ENCODE results near the gene PIP5K1C. TPM values are rescaled to one million over a fixed set of nuclear protein-coding genes. Genes with fewer than 3 reads are reported as not detected.
"Not testable (repeated sequence)": the region's sequence is repeated elsewhere in the genome, so short reads cannot be mapped to it uniquely, and the experiment has no call there.

The PIP5K1C gene
- total RNA-seq, 1 experiment from 2014 or later = 26.9 TPM

GRCh38 chr19:3585301-3586126 is 114.8 kb downstream of the PIP5K1C start, which contains the start of gene GIPC3 (continued):
- no peak for TF ChIP-seq MAX (IDR thresholded peaks at IDR 0.05)

GRCh38 chr19:3584036-3584802 is 116.0 kb downstream of the PIP5K1C start:
- H3K27me3 ChIP-seq (ENCODE audit: insufficient read depth, low read length); ATAC-seq: not testable (repeated sequence)
- RAD21 ChIA-PET (ENCODE audit: low non-redundant PET in 1 of 2, low total read pairs in 2 of 2, uncharacterized antibody in 2 of 2, unreplicated experiment in 2 of 2) = interaction anchor here in 1 of 2 experiments (0.7 kb wide), 1 partner anchor 16 kb away, joined by 3 read pairs; no protein-coding TSS in a partner anchor

GRCh38 chr19:3581792-3582191 is 118.5 kb downstream of the PIP5K1C start:
- POLR2A ChIA-PET; DNase-seq (ENCODE audit: low read depth, low spot score); H3K36me3 ChIP-seq (ENCODE audit: control insufficient read depth in 1 of 2, insufficient read depth in 2 of 2, low read length in 2 of 2); ATAC-seq; intact Hi-C loops (cut with micrococcal nuclease); H4K20me1 ChIP-seq (ENCODE audit: insufficient read depth); H3K4me3 ChIP-seq (replicated peaks in 1 of 2; ENCODE audit: low read depth in 1 of 2, low read length in 2 of 2); H3K27ac ChIP-seq (ENCODE audit: low read depth, low read length); H3K4me2 ChIP-seq (ENCODE audit: low read length); BruUV-seq (replicated peaks); H3K9ac ChIP-seq (ENCODE audit: low read length); CTCF ChIA-PET; H3K27me3 ChIP-seq (ENCODE audit: insufficient read depth, low read length); H3K9me2 ChIP-seq (ENCODE audit: insufficient read depth); H3K9me3 ChIP-seq (ENCODE audit: control insufficient read depth in 1 of 2, insufficient read depth in 1 of 2, low read depth in 1 of 2, low read length in 2 of 2); RAD21 ChIA-PET (ENCODE audit: low non-redundant PET in 1 of 2, low total read pairs in 2 of 2, uncharacterized antibody in 2 of 2, unreplicated experiment in 2 of 2); H2AFZ ChIP-seq (ENCODE audit: low read depth, low read length, poor library complexity, severe bottlenecking); H3K79me2 ChIP-seq (ENCODE audit: insufficient read depth, low read length): not testable (repeated sequence)
- H3K4me1 ChIP-seq (ENCODE audit: control insufficient read depth in 1 of 2, insufficient read depth in 2 of 2, low read length in 2 of 2) = peaks cover 5 to 40% of the 10 kb centered on the region in 2 experiments

More at GRCh38 chr19:3584036-3584802, 116.0 kb downstream of the PIP5K1C start:
- H3K36me3 ChIP-seq (ENCODE audit: control insufficient read depth in 1 of 2, insufficient read depth in 2 of 2, low read length in 2 of 2); CTCF ChIA-PET; H3K4me2 ChIP-seq (ENCODE audit: low read length); H3K9me2 ChIP-seq (ENCODE audit: insufficient read depth); H3K4me3 ChIP-seq (replicated peaks in 1 of 2; ENCODE audit: low read depth in 1 of 2, low read length in 2 of 2); H3K9me3 ChIP-seq (ENCODE audit: control insufficient read depth in 1 of 2, insufficient read depth in 1 of 2, low read depth in 1 of 2, low read length in 2 of 2); H3K79me2 ChIP-seq (ENCODE audit: insufficient read depth, low read length); H3K9ac ChIP-seq (ENCODE audit: low read length); DNase-seq (ENCODE audit: low read depth, low spot score); H4K20me1 ChIP-seq (ENCODE audit: insufficient read depth); H2AFZ ChIP-seq (ENCODE audit: low read depth, low read length, poor library complexity, severe bottlenecking); H3K27ac ChIP-seq (ENCODE audit: low read depth, low read length); intact Hi-C loops (cut with micrococcal nuclease); BruUV-seq (replicated peaks): not testable (repeated sequence)
- H3K4me1 ChIP-seq (ENCODE audit: control insufficient read depth in 1 of 2, insufficient read depth in 2 of 2, low read length in 2 of 2) = peaks cover 5 to 26% of the 10 kb centered on the region in 2 experiments
- POLR2A ChIA-PET = interaction anchor here (0.7 kb wide), 1 partner anchor 123 kb away, joined by 4 read pairs; no protein-coding TSS in a partner anchor

Other genes with a start within 250 kb of the PIP5K1C start
- gene SMIM24, start 219.9 kb downstream of the PIP5K1C start, total RNA-seq (2021; ENCODE audit: unreplicated experiment) = not detected
- gene SMIM44, start 217.0 kb downstream of the PIP5K1C start, total RNA-seq (2021; ENCODE audit: unreplicated experiment) = not detected
- gene DOHH, start 199.8 kb downstream of the PIP5K1C start, total RNA-seq (2021; ENCODE audit: unreplicated experiment) = 20.9 TPM
- 60.3 TPM for gene FZR1, start 194.2 kb downstream of the PIP5K1C start, total RNA-seq (2021; ENCODE audit: unreplicated experiment)
- 1.2 TPM for gene TEKTIP1, start 161.3 kb downstream of the PIP5K1C start, total RNA-seq (2021; ENCODE audit: unreplicated experiment)
- 131 TPM for gene MFSD12, start 142.9 kb downstream of the PIP5K1C start, total RNA-seq (2021; ENCODE audit: unreplicated experiment)
- gene HMG20B, start 127.5 kb downstream of the PIP5K1C start, total RNA-seq (2021; ENCODE audit: unreplicated experiment) = 186 TPM
- not detected for gene GIPC3, start 115.0 kb downstream of the PIP5K1C start, total RNA-seq (2021; ENCODE audit: unreplicated experiment)
- gene TBXA2R, start 93.6 kb downstream of the PIP5K1C start, total RNA-seq (2021; ENCODE audit: unreplicated experiment) = 2.3 TPM
- 33.2 TPM for gene CACTIN, start 73.7 kb downstream of the PIP5K1C start, total RNA-seq (2021; ENCODE audit: unreplicated experiment)
- gene TJP3, start 7.9 kb upstream of the PIP5K1C start, total RNA-seq (2021; ENCODE audit: unreplicated experiment) = 69.6 TPM
- 29.5 TPM for gene APBA3, start 61.2 kb upstream of the PIP5K1C start, total RNA-seq (2021; ENCODE audit: unreplicated experiment)
- gene MRPL54, start 62.2 kb upstream of the PIP5K1C start, total RNA-seq (2021; ENCODE audit: unreplicated experiment) = 67.1 TPM
- not detected for gene RAX2, start 71.8 kb upstream of the PIP5K1C start, total RNA-seq (2021; ENCODE audit: unreplicated experiment)
- gene MATK, start 85.9 kb upstream of the PIP5K1C start, total RNA-seq (2021; ENCODE audit: unreplicated experiment) = not detected
- gene ZFR2, start 168.6 kb upstream of the PIP5K1C start, total RNA-seq (2021; ENCODE audit: unreplicated experiment) = 0.34 TPM
- not detected for gene ATCAY, start 180.2 kb upstream of the PIP5K1C start, total RNA-seq (2021; ENCODE audit: unreplicated experiment)
- gene NMRK2, start 232.6 kb upstream of the PIP5K1C start, total RNA-seq (2021; ENCODE audit: unreplicated experiment) = not detected